ENCODE measurements around the gene BRD7.
"Not testable (repeated sequence)": the region's sequence is repeated elsewhere in the genome, so short reads cannot be mapped to it uniquely, and the experiment has no call there.

The BRD7 gene

GRCh38 chr16:50354629-50355456 is 13.9 kb downstream of the BRD7 start:
- DNase-seq = no peak

GRCh38 chr16:50354082-50354481 is 14.7 kb downstream of the BRD7 start:
- no peak for DNase-seq

- DNase-seq = no peak
Measured at GRCh38 chr16:50351952-50352351, 16.8 kb downstream of the BRD7 start.

GRCh38 chr16:50351116-50351515 is 17.7 kb downstream of the BRD7 start:
- no peak for DNase-seq

- DNase-seq = not testable (repeated sequence)
Measured at GRCh38 chr16:50345210-50345609, 23.6 kb downstream of the BRD7 start.

GRCh38 chr16:50343566-50343965 is 25.2 kb downstream of the BRD7 start:
- not testable (repeated sequence) for DNase-seq

- no peak for DNase-seq
Measured at GRCh38 chr16:50340578-50340977, 28.2 kb downstream of the BRD7 start.

- DNase-seq = no peak
Measured at GRCh38 chr16:50338371-50339231, 30.2 kb downstream of the BRD7 start.

- DNase-seq = no peak
Measured at GRCh38 chr16:50336884-50337283, 31.9 kb downstream of the BRD7 start.

GRCh38 chr16:50335196-50335958 is 33.4 kb downstream of the BRD7 start:
- DNase-seq = no peak

- DNase-seq = no peak
Measured at GRCh38 chr16:50334106-50334975, 34.4 kb downstream of the BRD7 start.

GRCh38 chr16:50332599-50332998 is 36.2 kb downstream of the BRD7 start:
- DNase-seq = no peak

- DNase-seq = no peak
Measured at GRCh38 chr16:50331570-50331969, 37.2 kb downstream of the BRD7 start.

- DNase-seq = no peak
Measured at GRCh38 chr16:50329446-50330189, 39.2 kb downstream of the BRD7 start.

GRCh38 chr16:50326835-50327465 is 41.8 kb downstream of the BRD7 start:
- DNase-seq = no peak

GRCh38 chr16:50326264-50326663 is 42.5 kb downstream of the BRD7 start:
- no peak for DNase-seq

GRCh38 chr16:50324345-50324744 is 44.4 kb downstream of the BRD7 start:
- no peak for DNase-seq

- DNase-seq = no peak
Measured at GRCh38 chr16:50323335-50324011, 45.3 kb downstream of the BRD7 start.

GRCh38 chr16:50322333-50322732 is 46.5 kb downstream of the BRD7 start:
- DNase-seq = no peak

- no peak for DNase-seq
Measured at GRCh38 chr16:50320310-50320709, 48.5 kb downstream of the BRD7 start.
